ENCODE measurements around the gene FAR2.
"Not testable (repeated sequence)": the region's sequence is repeated elsewhere in the genome, so short reads cannot be mapped to it uniquely, and the experiment has no call there.

The FAR2 gene

DNA sequence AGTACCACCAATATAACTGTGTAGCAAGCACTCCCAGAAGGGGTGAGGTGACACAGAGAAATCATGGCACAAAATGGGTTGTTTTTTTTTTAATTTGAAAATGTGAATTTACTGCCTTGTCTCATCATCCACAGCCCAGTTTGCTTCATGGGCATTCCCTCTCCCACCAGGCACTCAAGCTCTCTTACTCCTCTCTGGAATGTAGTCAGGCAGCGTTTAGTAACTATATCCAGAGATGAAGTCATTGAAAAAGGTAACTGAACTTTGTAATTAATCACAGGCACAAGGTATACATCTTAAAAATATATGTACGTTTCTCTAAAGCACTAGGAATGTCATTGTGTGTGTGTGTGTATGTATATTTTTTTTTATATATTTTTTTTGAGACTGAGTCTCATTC, 91.4 kb downstream of the FAR2 start:
- DNase-seq: no peak

DNA sequence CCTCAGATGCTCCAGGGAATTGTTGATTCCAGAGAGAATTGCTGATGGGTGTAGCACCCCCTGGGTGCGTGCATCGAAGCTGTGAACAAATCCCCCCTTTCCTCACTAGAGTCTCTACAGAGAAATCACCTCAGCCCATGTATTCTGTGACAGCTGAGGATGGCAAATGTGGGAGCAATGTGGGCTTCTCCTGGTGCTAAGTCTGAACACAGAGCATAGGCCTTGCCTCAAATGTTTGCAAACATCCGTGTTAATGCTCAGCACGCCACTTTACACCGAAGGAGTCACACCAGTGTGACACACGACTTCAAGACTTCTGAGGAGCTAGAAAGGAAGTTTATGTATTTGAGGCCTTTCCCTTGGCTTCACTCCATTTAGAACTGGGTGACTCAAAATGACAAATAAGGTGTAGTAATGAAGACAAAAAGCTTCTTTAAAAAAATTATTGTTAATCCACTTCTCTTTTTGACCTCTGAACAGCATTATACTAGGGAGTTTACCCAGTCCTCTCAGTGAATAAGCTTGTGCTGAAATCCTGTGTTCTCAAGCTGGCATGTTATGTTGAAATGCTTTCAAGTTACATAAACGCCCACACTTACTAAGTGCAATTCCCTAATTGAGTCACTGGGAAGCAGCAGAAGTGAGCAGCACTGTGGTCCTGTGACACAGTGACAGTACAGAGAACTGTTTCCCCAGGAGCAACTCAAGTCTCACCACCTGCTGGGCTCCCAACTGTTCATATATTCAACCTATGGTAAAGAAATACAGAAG, 92.9 kb downstream of the FAR2 start:
- DNase-seq: no peak

DNA sequence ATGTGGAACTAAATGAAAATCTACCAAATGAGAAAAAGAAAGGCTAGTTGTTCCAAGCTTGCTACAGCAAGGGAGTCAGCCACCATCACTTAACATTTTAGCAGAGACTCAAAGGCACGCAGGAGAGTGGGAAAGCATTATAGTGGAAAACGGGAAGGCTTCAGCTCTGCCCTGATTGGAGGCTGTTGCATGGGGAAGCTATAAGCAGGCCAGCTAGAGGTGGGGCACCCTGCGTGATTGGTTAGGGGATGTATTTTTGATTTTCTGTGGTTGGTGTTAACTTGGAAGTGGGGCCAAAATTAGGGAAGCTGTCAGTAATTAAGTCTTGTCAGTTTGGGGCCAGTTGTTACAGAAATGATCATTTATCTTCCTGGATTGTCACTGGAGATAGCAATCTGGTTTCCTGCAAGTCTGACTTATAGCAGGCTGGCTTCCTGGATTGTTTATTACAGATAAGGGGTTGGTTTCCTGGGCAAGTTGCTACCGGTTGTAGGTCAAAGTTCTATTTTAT, 93.9 kb downstream of the FAR2 start:
- DNase-seq: no peak

DNA sequence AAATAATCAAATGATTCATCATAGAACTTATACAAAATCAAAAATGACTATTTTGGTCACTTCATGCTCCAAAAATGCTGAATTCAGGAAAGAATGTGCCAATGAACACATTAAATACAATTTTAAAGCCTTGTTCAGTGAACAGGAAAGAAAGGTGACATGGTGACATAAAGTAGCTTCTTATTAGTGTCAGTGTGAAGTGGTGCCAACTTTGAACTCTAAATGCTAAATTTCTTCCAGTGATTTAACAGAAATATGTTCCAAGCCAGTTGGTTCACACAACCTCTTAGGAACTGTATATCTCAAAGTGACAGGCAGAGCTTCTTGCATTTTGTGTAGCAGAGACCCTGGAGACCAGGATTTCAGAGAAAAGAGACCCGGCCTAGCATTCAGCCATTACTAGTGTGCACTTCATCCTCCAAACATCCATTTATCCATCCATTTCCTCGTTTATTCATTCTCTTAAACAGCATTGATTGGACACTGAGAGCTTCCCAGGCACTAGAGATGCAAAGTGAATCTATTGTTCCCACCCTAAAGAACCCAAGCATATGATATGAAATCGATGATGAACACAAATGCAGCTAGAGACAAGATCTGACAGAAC, 95.2 kb downstream of the FAR2 start:
- no peak for DNase-seq

DNA sequence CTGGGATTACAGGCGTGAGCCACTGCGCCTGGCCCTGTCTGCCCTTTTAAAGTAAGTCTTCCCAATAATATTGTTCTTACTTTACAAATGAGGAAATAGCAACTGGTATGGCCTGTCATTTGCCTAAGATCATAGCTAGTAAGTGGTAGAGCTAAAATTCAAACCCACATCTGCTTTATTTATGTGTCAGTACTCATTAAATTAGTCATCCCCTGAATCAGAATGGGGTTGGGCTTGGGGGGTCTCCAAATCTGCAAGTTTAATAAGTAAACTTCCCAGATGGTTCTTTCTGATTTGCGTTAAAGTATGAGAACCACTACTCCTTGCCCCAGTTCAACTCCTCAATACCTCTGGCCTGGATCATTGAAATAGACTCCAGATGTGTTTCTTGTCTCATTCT, 96.2 kb downstream of the FAR2 start:
- DNase-seq: no peak

DNA sequence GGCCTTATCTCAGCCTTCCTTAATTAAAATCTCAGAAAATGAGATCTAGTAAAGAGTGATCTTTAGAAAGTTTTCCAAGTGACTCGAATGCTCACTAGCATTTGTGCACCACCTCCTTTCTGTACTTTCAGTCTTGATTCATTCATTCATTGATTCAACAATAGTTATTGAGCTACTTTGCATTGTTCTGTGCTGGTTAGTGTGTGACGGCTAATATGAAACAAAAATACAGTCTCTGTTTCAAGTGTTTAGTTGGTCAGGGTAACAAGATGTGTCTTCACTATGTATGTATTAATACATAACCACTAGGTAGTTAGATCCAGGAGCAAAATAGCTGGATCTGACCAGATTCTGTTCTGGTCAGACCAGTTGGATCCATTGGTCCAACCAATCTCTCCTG, 100.9 kb downstream of the FAR2 start:
- DNase-seq: no peak

DNA sequence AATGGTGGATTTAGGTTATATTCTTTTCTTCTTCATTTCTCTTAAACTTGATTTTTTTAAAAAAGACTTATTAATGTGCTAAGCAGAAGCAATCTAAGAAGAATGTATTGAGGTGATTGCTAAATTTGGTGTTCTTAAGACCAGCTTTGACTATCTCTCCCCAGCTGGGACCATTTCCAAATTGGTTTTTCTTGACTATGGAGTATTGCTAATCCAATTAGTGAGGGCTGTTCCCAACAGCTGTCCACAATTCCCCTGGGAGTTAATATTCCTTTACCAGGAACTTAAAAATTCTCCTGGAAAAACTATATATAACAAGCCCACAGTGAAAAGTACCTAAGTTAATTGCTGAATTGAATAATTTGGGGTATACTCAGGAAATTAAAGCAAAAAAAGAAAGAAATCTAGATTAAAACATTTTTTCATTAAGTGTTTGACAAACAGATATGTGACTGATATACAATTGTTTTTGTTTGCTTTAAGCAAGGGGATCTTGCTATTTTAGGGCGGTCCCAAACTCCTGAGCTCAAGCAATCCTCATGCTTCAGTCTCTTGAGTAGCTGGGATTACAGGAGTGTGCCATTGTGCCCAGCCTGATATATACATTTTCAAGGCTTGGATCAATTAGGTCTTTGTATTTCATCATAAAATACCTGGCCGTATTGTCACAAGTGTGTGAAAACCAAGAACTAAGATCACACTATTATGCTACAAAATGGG, 105.0 kb downstream of the FAR2 start:
- DNase-seq: no peak

DNA sequence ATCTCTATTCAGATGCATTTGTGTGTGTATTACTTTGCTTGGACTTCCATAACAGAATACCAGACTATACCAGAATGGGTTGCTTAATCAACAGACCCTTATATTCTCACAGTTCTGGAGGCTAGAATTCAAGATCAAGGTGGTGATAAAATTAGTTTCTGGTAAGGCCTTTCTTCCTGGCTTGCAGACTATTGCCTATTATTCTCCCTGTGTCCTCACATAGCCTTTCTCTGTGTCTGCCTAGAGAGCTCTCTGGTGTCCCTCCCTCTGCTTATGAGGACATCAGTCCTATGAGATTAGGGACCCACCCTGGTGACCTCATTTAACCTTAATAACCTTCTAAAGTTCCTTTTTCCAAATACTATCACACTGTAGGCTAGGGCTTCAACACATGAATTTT, 106.0 kb downstream of the FAR2 start:
- no peak for DNase-seq

DNA sequence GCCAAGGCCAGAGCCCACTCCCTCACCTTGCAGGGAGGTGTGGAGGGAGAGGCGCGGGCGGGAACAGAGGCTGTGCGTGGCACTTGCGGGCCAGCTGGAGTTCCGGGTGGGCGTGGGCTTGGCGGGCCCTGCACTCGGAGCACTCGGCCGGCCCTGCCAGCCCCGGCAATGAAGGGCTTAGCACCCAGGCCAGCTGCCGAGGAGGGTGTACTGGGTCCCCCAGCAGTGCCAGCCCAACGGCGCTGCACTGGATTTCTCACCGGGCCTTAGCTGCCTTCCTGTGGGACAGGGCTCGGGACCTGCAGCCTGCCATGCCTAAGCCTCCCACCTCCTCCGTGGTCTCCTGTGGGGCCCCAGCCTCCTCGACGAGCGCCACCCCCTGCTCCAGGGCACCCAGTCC, 107.5 kb downstream of the FAR2 start:
- no peak for DNase-seq

DNA sequence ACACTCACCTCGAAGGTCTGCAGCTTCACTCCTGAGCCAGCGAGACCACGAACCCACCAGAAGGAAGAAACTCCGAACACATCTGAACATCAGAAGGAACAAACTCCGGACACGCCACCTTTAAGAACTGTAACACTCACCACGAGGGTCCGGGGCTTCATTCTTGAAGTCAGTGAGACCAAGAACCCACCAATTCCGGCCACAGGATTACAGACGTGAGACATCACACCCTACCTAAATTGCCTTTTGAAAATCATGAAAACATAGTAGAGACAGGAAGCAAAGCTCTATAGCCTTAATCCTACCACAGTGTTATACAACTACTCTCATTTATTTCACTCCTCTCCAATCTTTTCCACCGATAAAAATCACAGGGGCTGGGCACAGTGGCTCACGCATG, 108.6 kb downstream of the FAR2 start:
- not testable (repeated sequence) for DNase-seq

DNA sequence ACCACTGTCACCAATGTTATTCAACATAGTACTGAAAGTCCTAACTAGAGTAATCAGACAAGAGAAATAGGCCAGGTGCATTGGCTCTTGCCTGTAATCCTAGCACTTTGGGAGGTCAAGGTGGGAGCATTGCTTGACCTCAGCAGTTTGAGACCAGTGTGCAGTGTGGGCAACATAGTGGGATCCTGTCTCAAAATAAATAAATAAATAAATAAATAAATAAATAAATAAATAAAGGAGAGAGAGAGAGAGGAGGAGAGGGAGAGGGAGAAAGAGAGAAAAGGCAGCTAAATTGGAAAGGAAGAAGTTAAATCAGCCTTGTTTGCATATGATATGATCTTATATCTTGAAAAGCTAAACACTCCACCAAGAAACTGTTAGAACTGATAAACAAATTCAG, 115.3 kb downstream of the FAR2 start:
- no peak for DNase-seq

DNA sequence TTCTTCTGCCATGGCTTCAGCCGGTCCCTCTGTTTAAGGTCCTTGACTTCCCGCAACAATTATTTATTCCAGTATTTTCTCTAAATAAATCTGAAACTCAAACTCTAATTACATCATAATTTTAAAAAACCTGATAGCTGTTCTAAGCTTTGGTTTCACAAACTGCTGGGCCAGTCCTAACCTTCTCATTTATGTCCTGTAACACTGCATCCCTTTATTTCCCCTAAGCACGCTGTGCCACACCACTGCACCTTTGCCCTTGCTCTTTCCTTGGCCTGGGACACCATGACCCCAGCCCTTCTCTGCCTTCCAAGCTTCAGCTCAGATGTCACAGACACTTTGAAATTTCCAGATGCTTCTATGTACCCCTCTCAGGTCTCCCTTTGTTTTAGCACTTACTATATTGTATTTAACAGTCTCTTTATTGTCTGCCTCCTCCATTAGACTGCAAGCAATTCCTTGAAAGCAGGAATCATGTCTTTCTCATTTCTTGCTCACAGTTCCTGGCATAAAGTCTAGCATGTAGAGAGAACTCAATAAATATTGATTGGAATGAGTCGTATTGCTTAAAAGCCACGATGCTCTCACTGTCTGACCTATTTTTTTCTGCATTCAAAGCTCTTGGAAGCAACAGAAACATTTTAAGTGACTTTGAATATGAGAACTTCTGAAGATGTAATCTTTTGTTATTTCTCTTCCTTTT, 120.8 kb downstream of the FAR2 start:
- DNase-seq: no peak

DNA sequence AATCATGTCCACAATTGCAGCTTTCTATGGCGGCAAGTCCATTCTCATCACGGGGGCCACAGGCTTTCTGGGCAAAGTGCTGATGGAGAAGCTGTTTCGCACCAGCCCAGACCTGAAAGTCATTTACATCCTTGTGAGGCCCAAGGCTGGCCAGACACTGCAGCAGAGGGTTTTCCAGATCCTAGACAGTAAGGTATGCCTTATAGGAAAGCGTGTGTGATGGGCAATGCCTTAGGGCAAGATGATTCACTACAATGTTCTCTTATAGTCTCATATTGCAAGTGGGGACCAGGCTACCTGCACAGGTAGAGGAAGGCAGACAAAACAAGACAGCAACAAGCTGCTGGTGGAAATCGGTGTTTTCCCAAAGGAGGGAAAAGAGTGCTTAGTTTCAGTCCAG, 121.4 kb downstream of the FAR2 start:
- no peak for DNase-seq

DNA sequence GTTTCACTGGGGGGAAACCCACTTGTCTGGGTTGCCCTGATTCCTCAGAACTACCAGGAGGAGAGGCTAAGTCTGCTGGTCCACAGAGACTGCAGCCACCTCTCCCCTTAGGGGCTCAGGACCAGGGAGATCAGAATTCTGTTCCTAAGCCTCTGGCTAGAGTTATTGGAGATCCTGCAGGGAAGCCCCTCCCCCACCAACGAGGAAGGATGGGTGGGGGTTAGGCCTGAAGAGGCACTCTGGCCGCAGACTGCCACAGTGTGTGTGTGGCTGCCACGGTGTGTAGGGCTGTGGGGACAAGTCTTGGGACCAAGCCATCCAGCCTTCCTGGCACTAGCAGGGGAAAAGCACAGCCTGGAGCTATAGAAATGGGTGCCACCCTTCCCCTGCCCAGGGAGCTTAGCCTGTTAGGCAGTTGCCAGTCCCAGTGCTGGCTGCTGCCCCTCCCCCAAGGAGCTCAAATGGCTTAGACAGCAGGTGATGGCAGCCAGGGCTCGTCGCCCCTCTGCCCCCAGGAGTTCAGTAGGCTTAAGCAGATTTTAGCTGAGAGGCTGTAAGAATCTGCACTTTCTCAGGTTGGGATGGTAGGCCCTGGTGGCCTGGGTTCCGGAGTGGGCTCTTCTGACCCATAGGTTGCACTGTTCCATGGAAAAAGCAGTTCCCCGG, 124.2 kb downstream of the FAR2 start:
- no peak for DNase-seq

DNA sequence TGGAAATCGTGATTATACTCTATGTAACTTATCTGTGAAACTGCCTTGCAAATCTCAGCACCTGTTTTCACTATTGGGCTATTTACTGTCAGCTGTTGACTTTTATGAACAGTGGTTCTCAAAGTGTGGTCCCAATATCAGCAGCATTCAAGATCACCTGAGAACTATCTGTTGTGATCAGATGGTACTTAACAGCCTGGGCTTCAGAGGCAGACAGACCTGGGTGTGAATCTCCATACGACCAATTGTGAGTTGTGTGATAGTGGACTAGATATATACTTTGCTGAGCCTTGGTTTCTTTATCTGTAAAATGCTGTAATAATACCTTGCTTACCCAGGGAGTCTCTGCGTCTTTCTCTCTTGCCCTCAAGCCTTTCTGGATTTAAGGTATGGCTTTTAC, 126.8 kb downstream of the FAR2 start:
- DNase-seq: no peak

DNA sequence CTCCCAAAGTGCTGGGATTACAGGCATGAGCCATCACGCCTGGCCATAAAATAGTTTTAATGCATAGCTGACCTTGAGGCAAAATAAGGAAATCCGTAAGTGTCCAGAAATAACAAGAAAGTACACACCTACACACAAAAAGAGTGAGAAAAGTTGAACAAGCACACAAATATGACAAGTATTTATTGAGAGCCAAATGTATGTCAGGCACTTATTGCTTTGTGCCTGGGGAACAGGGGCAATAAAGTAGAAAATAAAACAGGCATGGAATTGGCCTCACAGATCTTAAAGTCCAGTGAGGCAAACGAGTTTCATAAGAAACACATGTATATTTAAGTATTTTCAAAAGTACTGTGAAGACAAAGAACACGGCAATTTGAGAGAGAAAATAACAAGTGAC, 128.2 kb downstream of the FAR2 start:
- no peak for DNase-seq

DNA sequence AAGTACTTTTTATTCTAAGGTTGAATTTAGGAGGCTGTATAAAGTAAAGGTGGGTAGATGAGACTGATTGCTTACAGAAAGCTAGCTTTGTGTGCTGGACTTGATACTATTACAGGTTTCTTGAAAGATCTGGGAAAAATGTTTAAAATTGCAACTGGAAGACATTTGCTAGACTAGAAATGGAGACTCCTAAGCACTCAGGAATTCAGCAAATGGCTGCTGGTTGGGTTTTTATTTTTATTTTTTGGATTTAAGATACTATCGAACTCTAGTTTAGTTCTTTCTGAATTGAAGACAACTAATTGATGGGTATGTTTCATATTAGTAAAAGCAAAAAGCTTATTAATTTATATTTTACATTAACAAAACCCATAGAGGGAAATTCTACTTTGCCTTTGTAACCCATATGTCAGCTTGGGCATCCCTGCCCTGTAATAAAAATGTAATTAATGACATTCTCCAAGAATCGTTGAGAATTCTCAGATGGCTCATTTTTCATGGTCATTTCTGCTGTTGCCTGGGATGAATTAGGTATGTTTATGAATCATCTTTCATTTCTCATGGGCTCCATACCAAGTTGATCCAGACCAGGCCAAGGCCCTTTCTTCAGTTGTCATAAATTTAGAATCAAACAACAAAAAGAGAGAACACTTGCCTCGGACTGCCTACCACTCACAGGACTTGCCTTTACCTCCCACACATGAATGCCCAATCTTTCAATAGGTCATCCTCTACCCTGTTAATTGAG, 129.8 kb downstream of the FAR2 start:
- DNase-seq: no peak

DNA sequence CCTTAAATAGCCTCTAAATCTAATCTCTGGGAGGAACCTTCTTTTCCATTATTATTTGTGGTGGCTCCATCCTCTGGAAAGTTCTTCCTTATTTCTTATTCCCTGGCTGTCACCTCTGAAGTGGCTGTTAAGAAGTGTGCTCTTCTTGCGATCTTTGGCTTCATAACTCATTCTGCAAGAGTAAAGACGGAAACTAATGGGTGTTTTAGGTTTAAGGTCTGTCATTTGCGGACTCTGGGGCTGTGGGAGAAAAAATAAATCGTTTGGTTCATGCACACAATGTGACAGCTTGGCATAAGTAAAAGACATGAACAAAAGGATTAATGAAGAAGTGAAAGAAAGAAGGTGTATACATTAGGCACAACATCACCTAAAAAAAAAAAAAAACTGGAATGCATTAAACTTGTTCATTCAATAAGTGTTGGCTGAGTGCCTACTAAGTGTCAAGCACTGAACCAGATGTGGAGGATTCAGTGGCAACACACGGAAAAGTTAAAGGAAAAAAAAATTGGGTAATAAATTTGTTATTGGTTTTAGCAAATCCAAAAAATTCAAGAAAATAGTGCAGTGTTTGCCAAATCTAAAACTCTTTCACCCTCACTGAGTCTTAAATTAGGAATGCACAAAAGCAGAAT, 132.4 kb downstream of the FAR2 start:
- no peak for DNase-seq

DNA sequence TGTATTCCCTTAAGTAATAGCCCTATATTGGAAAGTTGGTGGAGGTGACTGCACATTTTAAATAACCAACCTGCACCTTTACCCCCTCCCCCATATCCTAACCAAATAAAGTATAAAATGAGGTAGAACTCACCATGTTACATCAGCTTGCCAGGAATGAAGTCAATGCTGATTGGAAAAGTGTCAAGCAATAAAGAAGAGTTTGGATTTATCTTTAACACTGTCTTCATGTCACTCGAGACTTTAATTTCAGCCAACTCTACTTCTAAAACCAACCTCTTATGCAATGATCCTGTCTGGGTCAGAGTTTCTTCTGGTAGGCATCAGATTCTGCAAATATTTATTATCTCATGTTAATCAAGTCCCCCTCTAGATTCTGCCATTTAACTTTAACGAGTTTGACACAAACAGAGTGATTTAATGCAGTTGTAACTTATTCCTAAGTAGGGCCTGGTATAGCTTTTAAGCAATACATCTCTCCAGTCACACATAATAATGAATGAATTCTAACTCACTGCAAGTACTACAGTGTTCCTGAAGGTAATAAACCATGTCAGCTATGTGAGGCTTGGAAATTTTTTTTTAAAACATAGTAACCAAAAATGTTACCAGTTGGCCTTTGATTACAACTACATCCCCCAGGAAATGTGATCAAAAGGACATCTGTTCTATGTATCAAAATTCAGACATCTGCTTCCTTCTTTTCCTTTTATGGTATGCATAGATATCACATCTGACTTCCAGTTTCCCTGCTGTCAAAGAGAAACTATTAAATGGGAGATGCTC, 133.1 kb downstream of the FAR2 start:
- DNase-seq: no peak

DNA sequence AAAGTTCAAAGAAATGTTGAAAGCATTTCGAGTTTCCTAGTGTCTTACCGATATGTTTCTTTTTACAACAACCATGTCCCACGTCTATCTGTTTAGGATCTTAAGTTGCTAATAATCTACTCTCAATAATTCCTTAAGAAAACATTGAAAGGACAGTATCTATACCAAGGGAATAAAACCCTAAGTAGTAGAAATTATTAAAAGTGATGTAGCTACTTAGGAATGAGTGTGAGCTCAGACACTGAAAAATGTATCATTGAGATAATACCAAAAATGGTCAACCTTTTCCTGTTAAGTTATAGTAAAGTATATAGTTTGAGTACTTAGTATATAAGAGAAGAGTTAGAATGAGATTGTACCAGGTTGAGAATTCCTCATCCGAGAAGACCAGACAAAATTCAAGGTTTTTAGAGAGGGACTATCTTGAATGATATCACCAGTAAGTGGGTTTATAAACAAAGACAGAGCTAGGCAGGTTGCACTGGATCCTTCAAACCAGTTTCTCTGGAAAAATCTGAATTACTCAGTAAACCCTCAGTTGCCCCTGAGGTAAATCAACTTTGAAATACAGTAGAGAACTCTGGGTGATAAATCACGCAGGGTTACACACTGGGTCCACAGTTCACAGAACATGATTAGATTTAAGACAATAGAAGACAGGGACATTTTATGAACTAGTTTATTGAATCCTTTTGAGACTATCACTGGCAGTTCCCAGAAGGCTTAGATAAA, 135.1 kb downstream of the FAR2 start:
- DNase-seq: no peak

Measured in activated effector memory CD4-positive, alpha-beta T cell treated with Interleukin-2 at 50 U/mL for 16 hours (primary cell).